Measurements from ENCODE around the gene TBC1D1.

GRCh38 chr4:38129460-38130227, 238.8 kb downstream of the TBC1D1 start:
- TF ChIP-seq CTCF (conservative IDR thresholded peaks at IDR 0.05), result no peak
- TF ChIP-seq ZFX (IDR thresholded peaks at IDR 0.05), result no peak
